Right lobe of liver (tissue), 6 donors: ENCODE measurements around the gene NR2F1-AS1. TPM values are rescaled to one million over a fixed set of nuclear protein-coding genes. Genes with fewer than 3 reads are reported as not detected.

ENCODE experiments used
- ATAC-seq, 4 donors: fragments of 200-7000 bp; cut with Tn5 transposase; one replicate each; pipeline ENCODE4 v1.9.1; 2020; ENCODE audit warnings: mild to moderate bottlenecking in 4 of 4, moderate library complexity in 4 of 4
- DNase-seq, 3 donors: peaks; one replicate each; pipeline ENCODE4 v3.0.0-alpha.2; 2020
- H3K27ac ChIP-seq, 3 donors: fragments of 200-600 bp; one replicate each; pipeline ENCODE4 v1.8.0; 2022
- H3K27me3 ChIP-seq, 2 donors: fragments of 200-600 bp; one replicate each; pipeline ENCODE4 v1.8.0; 2022
- H3K36me3 ChIP-seq, 4 donors: fragments of 200-600 bp; sonication (generic) in 1 of 4; one replicate each; pipeline versions ENCODE4 v1.5.1 to v1.8.0; 2017 to 2022; ENCODE audit warnings: control low read depth in 1 of 4
- H3K4me1 ChIP-seq, 4 donors: fragments of 200-600 bp; sonication (generic) in 1 of 4; one replicate each; pipeline versions ENCODE4 v1.5.1 to v1.8.0; 2017 to 2022; ENCODE audit warnings: control low read depth in 1 of 4
- H3K4me3 ChIP-seq, 3 donors: fragments of 200-600 bp; one replicate each; pipeline ENCODE4 v1.8.0; 2022
- H3K9me3 ChIP-seq, 4 donors: fragments of 200-600 bp; sonication (generic) in 1 of 4; one replicate each; pipeline versions ENCODE4 v1.5.1 to v1.8.0; 2017 to 2022; ENCODE audit warnings: control low read depth in 1 of 4
- CTCF ChIP-seq, 4 donors: fragments of 200-600 bp in 3 of 4; fragments of 450-650 bp in 1 of 4; IDR thresholded peaks; one replicate each; pipeline versions ENCODE4 v1.5.1 to v1.8.0; 2016 to 2022; ENCODE audit warnings: antibody characterized with exemption in 4 of 4, mild to moderate bottlenecking in 2 of 4
- POLR2A ChIP-seq: fragments of 450-650 bp; IDR thresholded peaks from one replicate; pipeline ENCODE4 v1.6.1; 2017; ENCODE audit warnings: antibody characterized with exemption, mild to moderate bottlenecking
- WGBS: methylation state at CpG from one replicate; pipeline ENCODE4 v1.1.6; 2018; ENCODE audit warnings: low coverage, low lambda C conversion rate; ENCODE audit not compliant: insufficient coverage; ENCODE audit errors: missing lambda C conversion rate; 5-methylcytosine and 5-hydroxymethylcytosine counted together
- intact Hi-C, 2 donors: fragments of 100-400 bp; cut with DNase I; formaldehyde crosslinking; loops; one replicate each; pipeline versions ENCODE4 v1.11.2 to v1.14.1; 2022
- microRNA counts: library from miRNA; unstranded; fragments of <30 nt; microRNA quantifications from one replicate; lab custom pipeline; 2016
- total RNA-seq, 6 experiments: library from RNA; depleted of rRNA in 2 of 6; stranded (reverse); fragments of >200 nt in 2 of 6; fragmentation: NEBNext Ultra II Directional in 3 of 6; extraction: Animal tissue kit (Norgen Biotek cat#: 25700) in 3 of 6; gene quantifications; one replicate each; pipeline versions ENCODE4 v1.1.0 to v1.2.4, GENCODE V29; 2016 to 2023
- donor health status: DM: no; HTN: yes; CAD: no.
- donor health status: DM: no; HTN: no; CAD: no.
- donor health status: DM: no; HTN: no; CAD: no.
- donor health status: DM: no; HTN: yes; CAD: no.
- donor health status: DM: no; HTN: yes; CAD: no.

NR2F1-AS1 gene
- total RNA-seq, 6 experiments from 2014 or later = 1.2 to 3.8 (median 2.3) TPM

- H3K36me3 ChIP-seq = no peaks in the 10 kb centered on the region
- no peaks in the 10 kb centered on the region for H3K4me1 ChIP-seq
- DNase-seq (no peak), ATAC-seq (no peak)
- no peak for TF ChIP-seq CTCF (IDR thresholded peaks at IDR 0.05)
- no peak for TF ChIP-seq POLR2A
- H3K4me3 ChIP-seq = peak overlapping the region in 1 of 3 donors; percentile 15
- H3K9me3 ChIP-seq = no peaks in the 10 kb centered on the region
- intact Hi-C loops = no loop called here
- H3K27me3 ChIP-seq = no peaks in the 10 kb centered on the region
- 29% methylated on average over 5 of the region's 5 CpGs for WGBS
- H3K27ac ChIP-seq = peak overlapping the region; percentile 12 to 32 (median 29)
Measured at GRCh38 chr5:93359960-93360305, 221.1 kb downstream of the NR2F1-AS1 start.

MicroRNAs encoded within 50 kb of the gene (microRNA counts, 767-probe panel; counts per million panel counts)
- 237 counts per million for microRNA hsa-miR-2277-3p (lab: Ali Mortazavi, UCI)
- microRNA hsa-miR-2277-5p (lab: Ali Mortazavi, UCI) = 237 counts per million

Other genes starting within 250 kb of the NR2F1-AS1 start
- gene NR2F1, start 2.0 kb upstream of the NR2F1-AS1 start, total RNA-seq = 10 to 100 TPM in 2 of 6 experiments, 1 to 10 TPM in 4; 5.3 to 12.1 (median 9.4) TPM
- gene POU5F2, start 160.4 kb upstream of the NR2F1-AS1 start, total RNA-seq = 1 to 10 TPM in 2 of 6 experiments, under 1 TPM in 4; 0.29 to 1.3 (median 0.52) TPM